CD14-positive monocyte (primary cell): Measurements from ENCODE around the gene HSD17B13. TPM values are rescaled to one million over a fixed set of nuclear protein-coding genes. Genes with fewer than 3 reads are reported as not detected.

Experiments
- DNase-seq, 3 donors: peaks; one replicate each; pipeline ENCODE4 v3.0.0-alpha.2; 2011 to 2022
- H2AFZ ChIP-seq: 2 replicates; pipeline ENCODE4 v1.6.0; 2012; ENCODE audit warnings: mild to moderate bottlenecking, low read depth, low read length, inconsistent platforms; ENCODE audit not compliant: insufficient read depth, poor library complexity, severe bottlenecking
- H3K27ac ChIP-seq, 2 donors: 1 replicate in 1 of 2; 2 replicates in 1 of 2; pipeline ENCODE4 v1.5.1; 2012 to 2013; ENCODE audit warnings: low read length in 2 of 2, control low read depth in 1 of 2, inconsistent platforms in 1 of 2, low read depth in 1 of 2, mild to moderate bottlenecking in 1 of 2
- H3K27me3 ChIP-seq, 2 donors: one replicate each; pipeline versions ENCODE4 v1.6.0 to v1.6.1; 2011 to 2013; ENCODE audit warnings: low read length in 2 of 2; ENCODE audit not compliant: control insufficient read depth in 2 of 2, insufficient read depth in 2 of 2
- H3K36me3 ChIP-seq, 2 donors: replicated peaks in 1 of 2; 1 replicate in 1 of 2; 2 replicates in 1 of 2; pipeline versions ENCODE4 v1.5.1 to v1.6.1; 2012 to 2013; ENCODE audit warnings: low read length in 2 of 2, control low read depth in 1 of 2, inconsistent platforms in 1 of 2, mild to moderate bottlenecking in 1 of 2; ENCODE audit not compliant: insufficient read depth in 2 of 2, control insufficient read depth in 1 of 2
- H3K4me1 ChIP-seq, 2 donors: 1 replicate in 1 of 2; 2 replicates in 1 of 2; pipeline versions ENCODE4 v1.5.1 to v1.6.1; 2012 to 2013; ENCODE audit warnings: low read length in 2 of 2, control low read depth in 1 of 2, inconsistent platforms in 1 of 2, mild to moderate bottlenecking in 1 of 2, moderate library complexity in 1 of 2; ENCODE audit not compliant: insufficient read depth in 2 of 2, control insufficient read depth in 1 of 2
- H3K4me2 ChIP-seq: replicated peaks from 2 replicates; pipeline ENCODE3; 2012; ENCODE audit warnings: low read length, moderate library complexity, mild to moderate bottlenecking; ENCODE audit not compliant: poor library complexity, severe bottlenecking; ENCODE audit errors: extremely low read depth
- H3K4me3 ChIP-seq, 3 experiments: fragments of 200-600 bp in 1 of 3; sonication (generic) in 1 of 3; replicated peaks in 1 of 3; 1 replicate in 2 of 3; 2 replicates in 1 of 3; pipeline ENCODE4 v1.5.1; 2011 to 2013; ENCODE audit warnings: low read length in 3 of 3, mild to moderate bottlenecking in 3 of 3, control low read depth in 2 of 3, low read depth in 2 of 3, inconsistent platforms in 1 of 3, moderate library complexity in 1 of 3
- H3K79me2 ChIP-seq: 2 replicates; pipeline ENCODE4 v1.6.0; 2012; ENCODE audit warnings: mild to moderate bottlenecking, control low read depth, inconsistent platforms, low read length, moderate library complexity; ENCODE audit not compliant: insufficient read depth
- H3K9ac ChIP-seq: 2 replicates; pipeline ENCODE4 v1.6.0; 2017; ENCODE audit warnings: low read length, mild to moderate bottlenecking; ENCODE audit not compliant: insufficient read depth, poor library complexity, severe bottlenecking
- H3K9me3 ChIP-seq, 2 donors: replicated peaks in 1 of 2; 1 replicate in 1 of 2; 2 replicates in 1 of 2; pipeline versions ENCODE4 v1.5.1 to v1.6.1; 2012 to 2013; ENCODE audit warnings: low read length in 2 of 2, control low read depth in 1 of 2; ENCODE audit not compliant: control insufficient read depth in 1 of 2, insufficient read depth in 1 of 2
- H4K20me1 ChIP-seq: 2 replicates; pipeline ENCODE4 v1.6.0; 2012; ENCODE audit warnings: mild to moderate bottlenecking, low read length, control low read depth, moderate library complexity; ENCODE audit not compliant: insufficient read depth
- H3K27ac Mint-ChIP-seq, 7 donors: one replicate each; pipeline ENCODE4 v1.8.0; 2020; ENCODE audit warnings: mild to moderate bottlenecking in 7 of 7, mixed read lengths in 7 of 7, moderate library complexity in 6 of 7, inconsistent platforms in 2 of 7
- H3K27me3 Mint-ChIP-seq, 3 donors: one replicate each; pipeline ENCODE4 v1.8.0; 2021 to 2022; ENCODE audit warnings: low read depth in 3 of 3, mild to moderate bottlenecking in 3 of 3, mixed read lengths in 3 of 3, moderate library complexity in 3 of 3, inconsistent platforms in 1 of 3
- H3K36me3 Mint-ChIP-seq, 2 donors: one replicate each; pipeline ENCODE4 v1.8.0; 2020; ENCODE audit warnings: mixed read lengths in 2 of 2, inconsistent platforms in 1 of 2, mild to moderate bottlenecking in 1 of 2
- H3K4me1 Mint-ChIP-seq: one replicate; pipeline ENCODE4 v1.8.0; 2020; ENCODE audit warnings: mild to moderate bottlenecking, mixed read lengths
- H3K4me3 Mint-ChIP-seq, 2 donors: one replicate each; pipeline ENCODE4 v1.8.0; 2020; ENCODE audit warnings: mild to moderate bottlenecking in 2 of 2, mixed read lengths in 2 of 2, moderate library complexity in 1 of 2
- H3K9me3 Mint-ChIP-seq, 7 donors: one replicate each; pipeline ENCODE4 v1.8.0; 2020 to 2022; ENCODE audit warnings: mixed read lengths in 7 of 7, mild to moderate bottlenecking in 6 of 7, moderate library complexity in 6 of 7, inconsistent platforms in 2 of 7
- WGBS: methylation state at CpG from one replicate; pipeline ENCODE4 v1.1.5; 2013; ENCODE audit warnings: missing lambda C conversion rate; ENCODE audit not compliant: insufficient coverage; 5-methylcytosine and 5-hydroxymethylcytosine counted together
- intact Hi-C, 2 donors: fragments of 100-400 bp; cut with micrococcal nuclease; formaldehyde crosslinking; loops; one replicate each; pipeline versions ENCODE4 v1.15.0 to v1.15.1; 2023
- polyA plus RNA-seq, 3 donors: library from polyadenylated mRNA; depleted of rRNA in 1 of 3; unstranded in 2 of 3; stranded (reverse) in 1 of 3; fragments of 300-500 nt in 2 of 3; fragments of >200 nt in 1 of 3; fragmentation: Illumina TruSeq in 2 of 3; gene quantifications; 1 replicate in 2 of 3; 2 replicates in 1 of 3; pipeline ENCODE4 v1.2.3, GENCODE V29; 2012 to 2021
- TF ChIP-seq, protein P1 (sequence below): fragments of 200-600 bp; IDR thresholded peaks from one replicate; pipeline ENCODE4 v1.8.0; 2022; ENCODE audit warnings: antibody characterized with exemption, mild to moderate bottlenecking

HSD17B13 gene
- polyA plus RNA-seq, 3 donors, result 0.08 to 0.73 TPM; not detected in 1

DNA sequence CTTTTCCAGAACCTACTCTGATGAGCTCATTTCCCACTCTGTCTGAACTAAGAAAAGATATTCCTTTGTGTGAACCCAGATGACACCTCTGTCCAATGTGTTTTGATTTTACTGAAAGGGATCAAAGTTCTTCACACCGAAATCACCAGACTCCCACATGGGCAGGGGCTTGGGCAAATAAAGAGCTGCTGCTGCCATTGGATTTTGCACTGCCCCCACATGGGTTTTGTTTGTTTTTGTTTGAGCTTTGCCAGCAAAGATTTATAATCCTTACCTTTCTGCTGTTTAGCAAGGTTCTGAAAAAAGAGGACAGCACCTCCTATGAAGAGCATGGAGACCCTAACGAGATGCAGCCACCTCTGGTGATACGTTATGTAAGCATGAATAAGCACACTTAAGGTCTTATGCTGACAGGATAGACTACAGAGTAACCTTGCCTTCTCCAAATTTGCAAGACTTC lies 44.3 kb downstream of the HSD17B13 start:
- no peaks in the 10 kb centered on the region for H3K27me3 ChIP-seq
- H3K4me1 ChIP-seq, result no peaks in the 10 kb centered on the region
- TF ChIP-seq, protein P1, sequence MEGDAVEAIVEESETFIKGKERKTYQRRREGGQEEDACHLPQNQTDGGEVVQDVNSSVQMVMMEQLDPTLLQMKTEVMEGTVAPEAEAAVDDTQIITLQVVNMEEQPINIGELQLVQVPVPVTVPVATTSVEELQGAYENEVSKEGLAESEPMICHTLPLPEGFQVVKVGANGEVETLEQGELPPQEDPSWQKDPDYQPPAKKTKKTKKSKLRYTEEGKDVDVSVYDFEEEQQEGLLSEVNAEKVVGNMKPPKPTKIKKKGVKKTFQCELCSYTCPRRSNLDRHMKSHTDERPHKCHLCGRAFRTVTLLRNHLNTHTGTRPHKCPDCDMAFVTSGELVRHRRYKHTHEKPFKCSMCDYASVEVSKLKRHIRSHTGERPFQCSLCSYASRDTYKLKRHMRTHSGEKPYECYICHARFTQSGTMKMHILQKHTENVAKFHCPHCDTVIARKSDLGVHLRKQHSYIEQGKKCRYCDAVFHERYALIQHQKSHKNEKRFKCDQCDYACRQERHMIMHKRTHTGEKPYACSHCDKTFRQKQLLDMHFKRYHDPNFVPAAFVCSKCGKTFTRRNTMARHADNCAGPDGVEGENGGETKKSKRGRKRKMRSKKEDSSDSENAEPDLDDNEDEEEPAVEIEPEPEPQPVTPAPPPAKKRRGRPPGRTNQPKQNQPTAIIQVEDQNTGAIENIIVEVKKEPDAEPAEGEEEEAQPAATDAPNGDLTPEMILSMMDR, result no peak
- intact Hi-C loops, result no loop called here
- Mint-ChIP-seq H3K9me3 (peaks cover under 1 to 10% (median 6%) of the 10 kb centered on the region in 7 donors), H3K27me3 (peaks cover 0 to 6% (median 0%) of the 10 kb centered on the region in 3 donors), H3K36me3 (no peaks in the 10 kb centered on the region), H3K4me3 (no peak overlapping the region), H3K27ac (no peak overlapping the region), H3K4me1 (peaks cover 2% of the 10 kb centered on the region)
- H3K79me2 ChIP-seq, result no peaks in the 10 kb centered on the region
- no peak overlapping the region for H3K4me3 ChIP-seq
- no peak overlapping the region for H3K4me2 ChIP-seq
- no CpG with 5 or more reads among the region's 3 CpGs for WGBS
- no peaks in the 10 kb centered on the region for H3K36me3 ChIP-seq
- no peak overlapping the region for H3K9ac ChIP-seq
- H2AFZ ChIP-seq, result no peak overlapping the region
- H3K27ac ChIP-seq, result no peak overlapping the region
- DNase-seq, result no peak
- H4K20me1 ChIP-seq, result no peaks in the 10 kb centered on the region
- H3K9me3 ChIP-seq, result no peaks in the 10 kb centered on the region

DNA sequence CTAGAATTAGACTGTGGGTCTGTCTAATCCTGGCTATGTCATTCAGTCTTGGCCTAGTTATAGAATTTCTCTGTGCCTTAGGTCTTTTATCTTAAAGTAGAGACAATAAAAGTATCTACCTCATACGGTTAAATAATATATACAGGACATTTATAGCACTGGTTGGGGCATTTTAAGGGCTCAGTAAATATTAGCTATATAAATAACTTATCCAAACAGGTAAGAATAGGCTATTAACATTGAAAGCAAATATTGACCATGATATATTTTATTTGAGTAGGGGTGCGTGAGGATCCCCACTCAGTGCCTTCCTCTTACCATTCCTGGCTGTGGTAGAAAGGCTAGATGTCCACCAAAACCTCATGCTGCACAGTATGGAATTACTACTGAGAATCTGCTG lies 47.4 kb downstream of the HSD17B13 start:
- H3K27ac Mint-ChIP-seq, result no peak overlapping the region
- peaks cover 0 to 6% (median 0%) of the 10 kb centered on the region in 3 donors for H3K27me3 Mint-ChIP-seq
- no peaks in the 10 kb centered on the region for H3K79me2 ChIP-seq
- H3K27ac ChIP-seq, result no peak overlapping the region
- no peak overlapping the region for H3K9ac ChIP-seq
- no peak overlapping the region for H3K4me3 Mint-ChIP-seq
- no peaks in the 10 kb centered on the region for H3K27me3 ChIP-seq
- no peaks in the 10 kb centered on the region for H3K36me3 Mint-ChIP-seq
- no peaks in the 10 kb centered on the region for H3K9me3 ChIP-seq
- no peak overlapping the region for H3K4me2 ChIP-seq
- no peak for DNase-seq
- H3K4me3 ChIP-seq, result no peak overlapping the region
- peaks cover 0 to 8% (median 4%) of the 10 kb centered on the region in 7 donors for H3K9me3 Mint-ChIP-seq
- no peaks in the 10 kb centered on the region for H3K36me3 ChIP-seq
- no CpG with 5 or more reads among the region's 2 CpGs for WGBS
- no peak overlapping the region for H2AFZ ChIP-seq
- peaks cover 2% of the 10 kb centered on the region for H3K4me1 Mint-ChIP-seq
- H4K20me1 ChIP-seq, result no peaks in the 10 kb centered on the region
- intact Hi-C loops, result no loop called here
- no peaks in the 10 kb centered on the region for H3K4me1 ChIP-seq
- TF ChIP-seq, protein P1, result no peak
